HG03139 (cell line): ENCODE measurements around the gene RNF26.

Experiments
- ATAC-seq: cut with Tn5 transposase; IDR thresholded peaks from one replicate; pipeline ENCODE4 v1.9.1; 2021; ENCODE audit not compliant: unreplicated experiment

Gene RNF26

DNA sequence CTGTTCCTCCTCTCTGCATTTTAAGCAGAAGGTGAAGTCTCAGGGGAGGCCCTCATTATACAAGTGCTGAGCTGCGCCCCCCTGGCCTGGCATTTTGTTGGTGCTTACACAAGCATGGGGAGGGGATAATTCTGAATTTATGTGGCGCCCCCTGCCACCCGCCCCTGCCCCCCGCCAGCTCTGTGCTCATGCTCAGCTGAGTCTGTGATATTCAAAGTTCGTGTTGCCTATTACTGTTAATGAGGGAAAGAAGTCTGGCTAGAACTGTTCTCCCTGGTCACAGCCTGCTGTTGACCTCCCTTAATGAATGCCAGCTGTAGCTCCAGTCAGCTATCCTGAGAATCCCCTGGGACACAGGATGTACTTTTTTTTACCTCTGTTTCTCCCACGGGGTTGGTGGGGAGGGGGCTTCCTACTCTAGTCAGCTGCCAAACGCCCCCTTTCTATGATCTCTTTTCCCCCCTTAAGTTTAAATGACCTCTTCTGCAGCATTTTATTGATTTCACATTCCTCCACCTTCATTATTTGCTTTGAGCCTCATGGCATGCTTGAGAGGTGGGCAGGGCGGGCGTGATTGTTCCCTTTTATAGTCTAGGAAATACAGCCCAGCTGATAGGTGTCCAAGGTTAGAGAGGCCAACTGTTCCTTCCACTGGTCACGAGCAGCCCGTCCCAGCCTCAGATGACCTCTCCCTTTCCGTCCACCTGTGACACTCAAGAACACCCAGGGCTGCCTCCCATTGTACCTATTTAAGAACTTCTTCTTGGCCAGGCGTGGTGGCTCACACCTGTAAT is 35.0 kb downstream of the RNF26 start:
- ATAC-seq = no peak

DNA sequence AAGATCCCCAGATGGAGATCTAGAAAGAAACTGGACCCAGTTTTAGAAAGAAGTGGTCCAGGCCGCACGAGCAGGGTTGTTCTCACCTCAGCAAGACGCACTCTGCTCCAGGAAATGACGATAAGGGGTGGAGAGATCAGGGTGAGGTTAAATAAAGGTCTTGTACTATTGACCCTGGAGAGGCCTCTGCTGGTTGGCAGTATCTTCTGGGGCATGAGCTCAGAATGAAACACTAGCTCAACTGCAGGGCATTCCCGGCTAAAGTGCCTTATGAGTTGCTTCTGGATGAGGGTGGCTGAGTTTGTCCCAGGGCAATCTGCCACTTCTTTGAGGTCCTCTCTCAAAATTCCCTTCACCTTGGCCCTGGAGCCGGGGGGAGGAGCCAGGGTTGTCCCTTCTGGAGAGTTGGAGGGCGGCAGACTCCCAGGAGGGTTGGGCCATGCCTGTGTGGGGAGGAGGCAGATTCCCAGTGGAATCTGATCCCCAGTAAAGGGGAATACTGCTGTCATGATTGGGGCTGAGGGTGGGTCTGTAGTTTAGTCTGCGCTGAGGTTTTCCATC is 36.2 kb downstream of the RNF26 start:
- ATAC-seq = no peak

DNA sequence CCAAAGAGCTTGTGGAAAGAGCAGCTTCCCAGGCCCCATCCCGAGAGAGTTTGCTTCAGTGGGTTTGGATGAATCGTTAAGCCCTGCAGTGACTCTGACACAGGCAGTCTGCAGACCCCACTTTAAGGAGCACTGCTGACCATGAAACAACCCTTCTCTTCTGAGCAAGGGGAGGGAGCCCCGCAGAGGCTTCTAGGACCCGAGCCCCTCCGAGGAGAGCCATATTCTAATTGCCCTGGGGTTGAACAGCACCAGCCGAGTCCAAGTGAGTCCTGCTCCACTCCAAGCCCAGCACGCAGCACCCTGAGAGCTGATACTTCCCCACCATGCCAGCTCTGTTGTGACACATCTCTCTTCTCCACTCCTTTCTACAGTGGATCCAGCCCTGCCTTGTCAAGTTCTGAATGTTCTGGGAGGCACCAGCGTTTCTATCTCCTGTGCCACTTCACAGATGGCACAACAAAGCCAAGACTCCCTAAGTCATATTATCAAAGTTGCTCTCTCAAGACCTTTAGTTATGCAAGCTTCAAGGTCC is 36.8 kb downstream of the RNF26 start:
- no peak for ATAC-seq

DNA sequence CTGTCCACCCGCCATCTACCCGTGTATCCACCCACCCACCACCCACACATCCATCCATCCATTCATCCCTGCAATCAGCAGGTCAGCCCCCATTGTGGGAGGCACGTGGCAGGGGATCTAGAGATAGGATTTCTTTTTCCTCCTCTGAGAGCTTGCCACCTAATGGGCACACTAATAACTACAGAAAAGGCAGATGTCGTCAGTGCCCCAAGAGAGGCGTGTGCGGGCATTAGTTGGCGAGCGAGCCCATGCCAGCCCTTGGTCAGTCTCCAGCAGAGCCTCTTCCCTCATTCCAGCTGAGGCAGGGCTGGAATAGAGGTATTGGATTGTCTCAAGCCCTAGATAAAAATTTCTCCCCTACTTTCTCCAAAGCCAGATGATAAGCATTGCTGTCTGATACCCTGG is 37.5 kb downstream of the RNF26 start:
- ATAC-seq = no peak

DNA sequence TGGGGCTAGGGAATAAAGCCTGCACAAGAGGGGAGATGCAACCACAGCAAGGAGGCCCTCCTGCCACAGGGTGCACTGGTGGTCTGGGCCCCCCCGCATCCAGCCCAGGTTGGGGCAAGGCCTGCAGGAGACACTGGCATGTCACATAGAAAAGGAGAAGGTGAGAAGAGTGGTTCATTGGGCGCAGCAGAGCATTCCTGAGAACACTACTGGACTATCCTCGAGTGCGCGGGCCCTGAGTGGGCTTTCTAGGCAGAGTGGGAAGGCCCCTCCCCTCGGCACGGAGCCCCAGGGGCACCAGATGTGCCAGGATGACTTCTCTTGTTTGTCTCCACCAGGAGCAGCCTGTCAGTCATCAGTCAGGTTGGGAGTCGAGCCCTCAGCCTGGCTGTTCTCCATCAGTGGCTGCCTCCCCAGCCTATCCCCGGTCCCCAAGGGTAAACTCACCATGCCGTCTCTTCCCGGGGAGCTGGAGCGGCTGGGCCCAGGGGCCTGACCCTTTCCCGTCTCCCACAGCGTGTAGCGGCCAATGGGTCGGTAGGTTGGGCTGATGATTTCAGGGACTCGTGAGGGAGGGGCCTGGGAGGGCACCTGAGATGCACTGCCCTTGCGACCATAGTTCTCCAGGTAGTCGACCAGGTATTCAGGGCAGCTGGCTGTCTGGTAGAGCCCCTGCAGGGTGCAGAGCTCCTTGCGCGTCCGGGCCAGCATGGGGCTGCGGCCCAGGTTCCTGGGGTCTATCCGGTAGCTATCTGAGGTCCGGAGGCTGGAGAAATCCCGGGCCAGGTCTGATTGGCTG is 38.1 kb downstream of the RNF26 start:
- no peak for ATAC-seq

DNA sequence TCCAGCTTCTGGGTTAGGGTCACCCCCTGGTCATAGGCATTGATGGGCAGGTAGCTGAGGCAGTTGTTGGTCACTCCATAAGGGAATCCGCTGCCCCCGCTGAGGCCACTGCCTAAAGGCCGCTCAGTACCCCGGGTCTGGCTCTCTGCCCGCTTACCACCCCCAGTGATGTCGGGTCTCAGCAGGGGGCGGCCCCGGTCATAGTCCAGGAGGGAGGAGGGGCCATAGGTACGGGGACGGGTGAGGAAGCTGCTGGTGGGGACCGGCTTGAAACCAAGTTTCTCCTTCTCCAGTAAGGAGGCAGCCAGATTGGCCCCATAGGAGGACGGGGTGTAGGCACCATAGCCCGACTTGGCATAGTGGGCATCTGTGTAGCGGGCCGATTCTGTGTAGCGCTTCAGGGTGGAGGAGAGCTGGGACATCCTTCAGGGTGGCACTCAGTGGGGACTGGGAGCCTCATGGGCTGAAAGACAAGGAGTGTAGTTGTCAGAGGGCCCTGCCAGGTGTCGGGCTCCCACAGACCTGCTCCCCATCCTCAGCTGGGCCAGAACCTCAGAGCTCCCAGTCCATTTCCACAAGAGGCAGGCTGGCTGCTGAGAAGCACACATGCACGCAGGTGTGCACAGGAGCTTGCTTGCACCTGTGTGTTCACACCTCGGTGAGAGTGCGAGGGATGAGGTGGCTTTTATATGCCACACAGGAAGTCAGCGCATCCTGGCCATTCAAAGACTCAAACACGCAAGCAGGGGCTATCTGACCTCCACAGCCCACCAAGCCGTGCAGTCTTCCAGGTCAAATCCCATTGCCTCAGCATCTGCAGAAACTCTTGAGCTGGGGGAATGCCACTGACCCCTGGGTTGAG is 39.0 kb downstream of the RNF26 start:
- ATAC-seq = no peak

DNA sequence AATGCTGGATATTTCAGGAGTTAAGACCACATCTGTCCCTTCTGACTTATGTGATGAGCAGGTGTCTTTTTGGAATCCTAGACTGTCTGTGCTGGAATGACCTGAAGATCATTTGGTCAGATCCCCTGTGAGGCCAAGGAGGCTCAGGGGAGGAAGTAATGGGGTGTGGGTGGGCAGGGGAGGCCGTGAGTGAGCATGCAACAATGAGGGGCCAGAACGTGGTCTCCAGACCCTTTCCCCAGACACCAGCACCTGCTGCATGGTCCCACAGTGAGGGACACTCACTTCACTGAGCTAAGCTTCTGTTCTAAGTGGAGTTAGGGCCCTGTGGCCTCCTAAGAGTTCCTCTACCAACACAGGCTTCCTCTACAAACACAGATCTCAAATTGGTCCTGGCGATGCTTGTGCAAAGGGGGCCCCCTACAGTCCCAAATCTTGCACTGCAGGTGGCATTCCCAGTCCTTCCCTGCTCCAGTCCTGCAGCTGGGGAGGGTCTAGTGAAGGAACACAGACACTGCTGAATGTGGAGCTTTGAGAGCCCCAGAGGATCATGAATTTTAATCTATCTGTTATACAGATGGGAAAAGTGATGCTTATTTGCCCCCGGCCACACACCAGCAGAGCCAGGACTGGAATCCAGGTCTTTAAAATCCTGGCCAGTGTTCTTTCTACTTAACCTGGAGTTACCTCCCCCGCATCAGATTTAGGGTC is 39.7 kb downstream of the RNF26 start:
- ATAC-seq = no peak

DNA sequence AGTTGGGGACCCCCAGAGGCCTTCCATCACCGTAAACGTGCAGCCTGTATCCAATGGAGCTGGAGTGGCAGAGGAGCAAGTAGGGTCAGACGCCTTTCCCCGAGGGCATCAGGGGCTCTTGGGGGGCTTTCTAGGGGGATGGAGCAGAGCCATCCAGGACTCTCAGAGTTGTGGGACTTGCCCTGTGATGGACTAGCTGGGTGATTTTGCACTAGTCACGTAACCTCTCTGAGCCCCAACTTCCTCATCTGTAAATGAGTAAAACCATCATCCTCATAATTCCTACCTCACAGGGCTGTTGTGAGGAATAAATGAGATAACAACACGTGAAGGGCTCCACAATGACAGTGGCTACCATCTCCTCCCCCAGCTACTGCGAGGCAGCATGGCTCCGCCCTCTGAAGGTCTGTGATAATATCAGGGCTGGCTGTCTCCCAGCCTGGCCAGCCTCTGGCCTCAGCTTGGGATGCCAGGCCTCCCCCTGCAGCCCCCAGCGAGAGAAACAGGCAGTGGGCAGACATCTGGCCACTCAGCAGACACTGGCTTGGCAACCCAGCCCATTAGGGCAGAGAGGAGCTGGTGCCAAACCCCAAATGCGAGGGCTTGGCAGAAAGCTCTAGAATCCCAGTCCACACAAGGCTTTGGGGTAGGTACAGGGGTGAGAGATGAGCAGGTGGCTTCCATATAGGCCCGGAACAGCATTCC is 40.5 kb downstream of the RNF26 start:
- ATAC-seq = no peak

DNA sequence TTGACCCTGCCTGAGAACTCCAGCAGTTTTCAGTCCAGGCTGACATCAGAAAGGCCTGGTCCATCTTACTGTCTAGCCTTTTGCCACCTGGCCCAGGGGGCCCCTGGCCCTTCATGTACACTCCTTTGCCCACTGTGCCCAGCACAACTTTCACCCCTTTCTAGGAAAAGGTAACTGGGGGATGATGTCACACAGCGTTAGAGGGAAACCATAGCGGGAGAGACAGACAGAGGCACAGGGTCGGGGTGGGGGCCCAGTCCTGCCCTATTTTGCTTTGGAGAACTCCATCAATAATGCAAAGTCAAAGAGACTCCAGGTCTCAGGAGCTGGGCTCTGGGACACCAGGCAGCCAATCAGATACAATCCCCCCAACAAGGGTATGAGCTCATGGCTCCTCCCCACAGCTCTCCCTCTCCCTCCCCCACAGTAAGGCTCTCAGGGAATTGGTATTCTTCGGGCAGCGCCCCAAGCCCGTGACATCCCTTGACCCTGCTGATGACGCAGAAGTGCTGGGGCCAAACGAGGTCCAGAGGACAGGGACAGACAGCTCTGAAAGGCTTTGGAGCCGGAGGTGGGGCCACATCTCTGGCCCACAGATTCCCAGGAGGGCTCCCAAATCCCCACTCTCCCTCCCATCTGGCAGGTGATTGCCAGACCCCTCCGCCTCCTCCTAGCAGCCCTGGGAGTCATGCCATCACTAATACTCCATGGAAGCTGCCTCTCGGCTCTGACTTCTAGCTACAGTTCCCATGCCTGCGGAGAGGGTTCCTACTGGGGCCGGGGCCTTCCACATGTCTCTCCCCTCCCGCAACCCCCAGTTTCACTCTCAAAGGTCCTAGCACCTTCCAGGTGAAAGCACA is 41.2 kb downstream of the RNF26 start:
- ATAC-seq = no peak

DNA sequence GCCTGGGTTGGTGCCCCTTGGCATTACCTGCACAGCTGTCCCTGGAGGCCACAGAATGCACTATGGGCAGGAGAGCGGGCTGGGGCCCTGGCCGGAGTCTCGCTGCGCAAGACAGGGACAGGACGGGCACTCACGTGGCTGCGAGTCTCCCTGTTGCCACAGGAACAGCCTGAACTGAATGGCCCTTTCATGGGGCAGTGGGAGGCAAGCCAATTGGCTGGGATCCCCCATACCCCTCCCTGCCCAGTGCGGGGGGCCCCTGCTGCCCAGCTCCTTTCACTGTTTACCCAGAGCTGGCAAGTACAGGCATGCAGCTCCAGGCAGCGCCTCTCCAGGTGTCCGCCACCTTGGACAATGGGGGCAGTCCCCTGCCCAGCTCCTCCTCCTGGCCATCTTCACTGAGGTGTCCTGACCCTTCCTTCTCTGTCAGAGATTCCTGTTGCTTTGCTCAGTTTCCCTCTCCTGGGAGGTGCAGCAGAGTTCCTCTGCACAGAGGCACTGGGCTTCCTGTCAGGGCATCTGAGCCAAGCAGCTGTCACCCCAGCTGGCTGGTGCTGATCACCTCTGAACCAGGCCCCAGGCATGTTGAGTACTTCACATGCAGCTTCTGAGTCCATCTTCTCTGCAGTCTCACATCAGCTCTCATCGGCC is 42.0 kb downstream of the RNF26 start:
- no peak for ATAC-seq

DNA sequence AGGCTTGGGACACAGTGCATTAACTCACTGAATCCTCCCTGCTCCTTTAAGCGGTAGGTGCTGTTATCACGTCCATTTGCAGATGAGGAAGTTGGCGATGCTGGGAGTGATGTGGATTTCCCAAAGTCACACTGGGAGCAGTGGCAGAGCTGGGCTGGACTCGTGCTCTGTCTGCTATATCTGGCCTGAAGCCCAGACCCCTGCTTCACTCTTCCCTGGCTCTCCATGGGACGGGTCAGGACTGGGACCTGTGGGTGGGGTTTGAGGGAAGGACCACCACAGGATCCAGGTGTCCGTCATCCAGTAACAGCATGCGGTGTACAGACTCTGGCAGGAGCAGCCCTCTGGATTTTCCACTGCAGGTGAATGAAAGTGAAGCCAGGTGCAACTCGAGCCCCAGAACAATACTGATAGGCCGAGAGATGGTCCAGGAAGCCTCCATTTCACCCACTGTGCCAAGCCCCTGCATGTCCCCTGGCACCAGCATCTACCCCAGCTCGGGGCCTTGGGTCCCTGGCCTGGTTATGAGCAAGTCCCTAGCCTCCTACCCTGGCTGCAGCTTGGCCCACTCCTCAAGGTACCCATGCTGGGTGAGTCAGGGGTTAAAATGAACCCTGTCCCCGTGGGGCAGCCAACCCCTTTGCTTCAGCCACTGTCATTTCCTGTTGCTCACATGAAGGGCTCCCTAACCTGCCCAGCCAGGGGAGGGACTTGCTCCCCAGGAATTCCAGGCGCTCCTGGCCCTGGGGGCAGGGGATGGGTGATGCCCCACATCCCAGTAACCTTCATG is 43.0 kb downstream of the RNF26 start:
- no peak for ATAC-seq

DNA sequence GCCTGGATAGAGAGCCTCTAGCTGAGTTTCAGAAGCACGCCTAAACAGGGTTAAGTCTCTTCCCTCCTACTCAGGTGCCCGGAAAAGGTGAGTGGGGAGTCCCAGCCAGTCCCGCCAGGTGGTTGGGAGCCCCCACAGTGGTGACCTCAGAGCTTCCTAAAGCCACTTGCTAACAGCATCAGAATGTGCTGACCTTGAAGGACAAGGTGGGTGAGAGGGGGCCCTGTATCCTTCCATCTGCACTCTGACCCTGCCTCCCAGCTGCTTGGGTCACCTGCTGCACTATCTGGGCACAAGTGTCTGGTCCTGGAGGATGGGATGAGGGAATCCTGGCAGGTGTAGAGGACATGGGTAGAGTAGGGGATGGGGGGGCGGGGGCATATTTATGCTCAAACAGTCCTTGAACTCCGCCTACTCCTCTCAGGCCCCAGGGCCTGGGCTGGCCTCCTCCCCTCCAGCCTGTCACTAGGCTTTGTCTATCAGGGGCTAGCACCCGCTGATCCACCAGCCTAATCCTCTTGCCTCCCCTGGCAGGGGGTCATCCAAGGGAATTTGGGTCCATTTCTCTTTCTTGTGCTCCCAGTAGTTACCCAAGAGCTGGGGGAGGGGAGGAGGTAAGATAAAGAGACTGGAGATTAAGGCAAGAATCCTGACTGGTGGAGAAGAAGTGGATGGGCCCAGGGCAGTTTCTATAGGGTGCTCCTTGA is 43.8 kb downstream of the RNF26 start:
- ATAC-seq = no peak

DNA sequence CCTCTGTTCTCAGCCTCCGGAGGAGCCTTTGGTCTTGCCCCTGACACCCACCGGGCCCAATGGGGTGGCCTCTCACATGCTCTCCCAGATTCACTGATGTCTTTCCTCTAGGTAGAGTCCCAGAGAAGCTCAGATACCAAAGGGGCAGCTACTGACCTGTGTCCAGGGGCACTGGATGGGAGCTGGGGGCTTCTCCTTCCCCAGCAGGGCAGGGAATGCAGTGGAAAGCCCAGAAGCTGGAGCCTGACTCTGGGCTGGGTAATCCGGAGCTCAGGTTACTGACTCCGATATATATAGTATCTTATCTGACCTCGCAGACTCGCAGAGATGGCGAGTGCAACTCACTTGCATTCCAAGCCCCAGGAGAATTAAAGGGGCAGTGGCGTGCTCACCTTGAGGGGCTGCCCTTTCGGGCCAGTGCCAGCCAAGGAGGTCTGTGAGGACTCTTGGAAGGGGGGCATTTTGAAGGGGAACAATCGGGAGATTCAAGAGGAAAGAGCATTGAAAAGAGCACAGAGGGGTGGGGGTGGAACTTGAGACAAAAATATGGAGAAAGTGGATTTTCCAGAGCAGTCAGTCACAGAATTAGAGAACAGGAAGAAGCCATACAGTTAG is 44.6 kb downstream of the RNF26 start:
- ATAC-seq = no peak

DNA sequence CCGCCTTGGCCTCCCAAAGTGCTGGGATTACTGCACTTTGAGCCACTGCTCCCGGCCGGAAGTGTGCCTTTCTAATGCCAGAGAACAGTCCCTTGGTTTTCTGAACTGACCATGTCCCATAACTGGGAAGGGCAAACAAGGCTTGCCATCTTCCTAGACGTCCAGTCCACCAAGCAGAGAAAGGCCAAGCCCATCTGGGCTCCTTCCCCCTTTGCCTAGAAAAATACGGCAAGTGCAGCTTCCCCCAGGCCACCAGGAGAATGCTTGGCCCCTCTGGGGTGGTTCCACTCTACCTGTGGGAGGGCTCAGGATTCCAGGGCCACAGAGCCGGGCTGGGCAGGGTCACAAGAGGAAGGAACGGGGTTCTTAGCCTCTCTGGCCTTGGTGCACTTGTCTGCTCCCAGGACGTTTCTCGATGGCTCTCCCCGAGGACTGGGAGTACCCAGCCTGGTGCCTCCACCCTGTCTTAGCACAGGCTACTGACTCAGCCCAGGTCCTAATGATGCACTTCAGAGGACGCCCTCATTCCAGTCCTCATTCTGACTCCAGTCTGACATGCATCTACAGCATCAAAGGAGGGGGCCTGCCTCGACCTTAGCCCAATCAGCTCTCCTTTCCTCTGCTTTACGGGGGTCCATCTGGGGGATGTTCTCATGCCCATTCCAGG is 46.0 kb downstream of the RNF26 start:
- ATAC-seq = no peak

DNA sequence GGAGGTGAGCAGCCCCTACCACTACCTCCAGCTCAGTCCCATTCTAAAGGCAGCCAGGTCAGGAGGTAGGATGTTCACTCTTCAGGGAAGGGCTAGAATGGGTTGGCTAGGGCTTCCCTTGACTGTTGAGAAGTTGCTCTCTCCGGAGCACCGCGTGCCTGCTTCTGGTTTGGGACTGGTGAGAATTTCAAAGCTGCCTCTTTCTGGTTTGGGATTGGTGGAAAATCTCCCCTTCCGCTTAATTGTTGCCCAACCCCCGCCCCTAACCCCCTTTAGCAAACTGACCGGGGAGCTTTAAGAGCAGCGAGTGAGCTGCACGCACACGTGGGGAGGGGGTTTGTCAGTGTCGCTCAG is 46.5 kb downstream of the RNF26 start:
- ATAC-seq = no peak
